Measurements from ENCODE around the gene ADTRP. TPM values are rescaled to one million over a fixed set of nuclear protein-coding genes. Genes with fewer than 3 reads are reported as not detected.

Gene ADTRP
- total and polyA plus RNA-seq, 2 of the 13 experiments (the other 11 are each of a cell fraction or from before 2014, with no cell fraction given): not detected

DNA sequence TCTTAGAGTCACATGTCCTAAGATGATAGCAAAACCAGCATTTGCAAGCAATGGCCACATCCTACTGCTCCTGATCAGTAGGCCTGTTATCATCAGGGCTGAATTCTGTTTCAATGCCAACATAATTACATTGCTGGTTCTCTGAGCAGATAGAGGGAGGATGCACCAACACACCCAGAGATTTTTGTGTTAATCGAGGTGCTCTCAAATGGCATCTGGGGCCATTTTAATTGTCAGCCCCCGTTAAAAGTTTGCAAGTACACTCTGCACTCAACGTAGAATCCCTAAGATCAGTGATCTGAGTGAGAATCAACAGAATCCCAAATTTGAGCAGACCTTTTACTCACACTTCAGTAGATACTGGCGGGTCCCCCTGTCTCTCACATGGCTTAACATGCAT is 24.8 kb downstream of the ADTRP start:
- Histone ChIP-seq H3K36me3 (replicated peaks in 1 of 2; ENCODE audit: control insufficient read depth in 1 of 2, insufficient read depth in 2 of 2, low read length in 2 of 2) (no peaks in the 10 kb centered on the region), H3K9me3 (ENCODE audit: low read length) (no peaks in the 10 kb centered on the region), H3K27me3 (ENCODE audit: control insufficient read depth in 1 of 2, insufficient read depth in 2 of 2, low read length in 2 of 2) (0 out of 5 replicates have a peak, but pooled peaks cover 0 to 5% of the 10 kb centered on the region in 2 experiments), H3K4me2 (ENCODE audit: low read depth, low read length) (no peak overlapping the region), H3K4me3 (replicated peaks in 1 of 3; ENCODE audit: insufficient read depth in 1 of 3, low read depth in 2 of 3, low read length in 3 of 3) (no peak overlapping the region), H3K4me1 (ENCODE audit: insufficient read depth, low read length) (no peaks in the 10 kb centered on the region), H4K20me1 (ENCODE audit: insufficient read depth, low read length) (no peaks in the 10 kb centered on the region), H2AFZ (ENCODE audit: low read length) (no peak overlapping the region), H3K9ac (ENCODE audit: insufficient read depth, low read depth, low read length) (no peak overlapping the region), H3K27ac (ENCODE audit: extremely low read length, insufficient read depth, low read length) (no peak overlapping the region), H3K79me2 (ENCODE audit: insufficient read depth, low read length) (no peaks in the 10 kb centered on the region)
- no peak for FAIRE-seq
- in situ Hi-C loops (cut with HindIII; ENCODE audit: extremely low pct_ligation_motif_present, low pct_unique_long_range_greater_than_20kb): no loop called here
- BruUV-seq (replicated peaks): no TSS peak
- no peak for DNase-seq (ENCODE audit: low spot score)
- POLR2A ChIA-PET: no interaction called here
- CTCF ChIA-PET (ENCODE audit: low intra/inter-chr PET ratio, low total read pairs): no interaction called here
- WGBS (ENCODE audit: low lambda C conversion rate): 9% methylated on average over 4 of the region's 4 CpGs
- ATAC-seq: no peak
- intact Hi-C loops (cut with micrococcal nuclease; ENCODE audit: unreplicated experiment): no loop called here
- TF ChIP-seq ZNF660 (CRISPR knock-in tag; IDR thresholded peaks at IDR 0.05; ENCODE audit: borderline replicate concordance, low read depth): no peak
- no peak for TF ChIP-seq TP53 (CRISPR knock-in tag; conservative IDR thresholded peaks at IDR 0.05)
- TF ChIP-seq, protein P1, sequence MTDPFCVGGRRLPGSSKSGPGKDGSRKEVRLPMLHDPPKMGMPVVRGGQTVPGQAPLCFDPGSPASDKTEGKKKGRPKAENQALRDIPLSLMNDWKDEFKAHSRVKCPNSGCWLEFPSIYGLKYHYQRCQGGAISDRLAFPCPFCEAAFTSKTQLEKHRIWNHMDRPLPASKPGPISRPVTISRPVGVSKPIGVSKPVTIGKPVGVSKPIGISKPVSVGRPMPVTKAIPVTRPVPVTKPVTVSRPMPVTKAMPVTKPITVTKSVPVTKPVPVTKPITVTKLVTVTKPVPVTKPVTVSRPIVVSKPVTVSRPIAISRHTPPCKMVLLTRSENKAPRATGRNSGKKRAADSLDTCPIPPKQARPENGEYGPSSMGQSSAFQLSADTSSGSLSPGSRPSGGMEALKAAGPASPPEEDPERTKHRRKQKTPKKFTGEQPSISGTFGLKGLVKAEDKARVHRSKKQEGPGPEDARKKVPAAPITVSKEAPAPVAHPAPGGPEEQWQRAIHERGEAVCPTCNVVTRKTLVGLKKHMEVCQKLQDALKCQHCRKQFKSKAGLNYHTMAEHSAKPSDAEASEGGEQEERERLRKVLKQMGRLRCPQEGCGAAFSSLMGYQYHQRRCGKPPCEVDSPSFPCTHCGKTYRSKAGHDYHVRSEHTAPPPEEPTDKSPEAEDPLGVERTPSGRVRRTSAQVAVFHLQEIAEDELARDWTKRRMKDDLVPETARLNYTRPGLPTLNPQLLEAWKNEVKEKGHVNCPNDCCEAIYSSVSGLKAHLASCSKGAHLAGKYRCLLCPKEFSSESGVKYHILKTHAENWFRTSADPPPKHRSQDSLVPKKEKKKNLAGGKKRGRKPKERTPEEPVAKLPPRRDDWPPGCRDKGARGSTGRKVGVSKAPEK (CRISPR knock-in tag; IDR thresholded peaks at IDR 0.05; ENCODE audit: borderline replicate concordance): no peak
- no peak for TF ChIP-seq PLRG1 (conservative IDR thresholded peaks at IDR 0.05)
- TF ChIP-seq KLF13 (CRISPR knock-in tag; IDR thresholded peaks at IDR 0.05): no peak
- no peak for TF ChIP-seq TBP (CRISPR knock-in tag; IDR thresholded peaks at IDR 0.05)
- TF ChIP-seq ARID2 (CRISPR knock-in tag; IDR thresholded peaks at IDR 0.05; ENCODE audit: borderline replicate concordance): no peak
- TF ChIP-seq ZNF317 (CRISPR knock-in tag; IDR thresholded peaks at IDR 0.05): no peak
- TF ChIP-seq, protein P2, sequence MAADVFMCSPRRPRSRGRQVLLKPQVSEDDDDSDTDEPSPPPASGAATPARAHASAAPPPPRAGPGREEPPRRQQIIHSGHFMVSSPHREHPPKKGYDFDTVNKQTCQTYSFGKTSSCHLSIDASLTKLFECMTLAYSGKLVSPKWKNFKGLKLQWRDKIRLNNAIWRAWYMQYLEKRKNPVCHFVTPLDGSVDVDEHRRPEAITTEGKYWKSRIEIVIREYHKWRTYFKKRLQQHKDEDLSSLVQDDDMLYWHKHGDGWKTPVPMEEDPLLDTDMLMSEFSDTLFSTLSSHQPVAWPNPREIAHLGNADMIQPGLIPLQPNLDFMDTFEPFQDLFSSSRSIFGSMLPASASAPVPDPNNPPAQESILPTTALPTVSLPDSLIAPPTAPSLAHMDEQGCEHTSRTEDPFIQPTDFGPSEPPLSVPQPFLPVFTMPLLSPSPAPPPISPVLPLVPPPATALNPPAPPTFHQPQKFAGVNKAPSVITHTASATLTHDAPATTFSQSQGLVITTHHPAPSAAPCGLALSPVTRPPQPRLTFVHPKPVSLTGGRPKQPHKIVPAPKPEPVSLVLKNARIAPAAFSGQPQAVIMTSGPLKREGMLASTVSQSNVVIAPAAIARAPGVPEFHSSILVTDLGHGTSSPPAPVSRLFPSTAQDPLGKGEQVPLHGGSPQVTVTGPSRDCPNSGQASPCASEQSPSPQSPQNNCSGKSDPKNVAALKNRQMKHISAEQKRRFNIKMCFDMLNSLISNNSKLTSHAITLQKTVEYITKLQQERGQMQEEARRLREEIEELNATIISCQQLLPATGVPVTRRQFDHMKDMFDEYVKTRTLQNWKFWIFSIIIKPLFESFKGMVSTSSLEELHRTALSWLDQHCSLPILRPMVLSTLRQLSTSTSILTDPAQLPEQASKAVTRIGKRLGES (CRISPR knock-in tag; IDR thresholded peaks at IDR 0.05; ENCODE audit: borderline replicate concordance): no peak
- TF ChIP-seq, protein P3, sequence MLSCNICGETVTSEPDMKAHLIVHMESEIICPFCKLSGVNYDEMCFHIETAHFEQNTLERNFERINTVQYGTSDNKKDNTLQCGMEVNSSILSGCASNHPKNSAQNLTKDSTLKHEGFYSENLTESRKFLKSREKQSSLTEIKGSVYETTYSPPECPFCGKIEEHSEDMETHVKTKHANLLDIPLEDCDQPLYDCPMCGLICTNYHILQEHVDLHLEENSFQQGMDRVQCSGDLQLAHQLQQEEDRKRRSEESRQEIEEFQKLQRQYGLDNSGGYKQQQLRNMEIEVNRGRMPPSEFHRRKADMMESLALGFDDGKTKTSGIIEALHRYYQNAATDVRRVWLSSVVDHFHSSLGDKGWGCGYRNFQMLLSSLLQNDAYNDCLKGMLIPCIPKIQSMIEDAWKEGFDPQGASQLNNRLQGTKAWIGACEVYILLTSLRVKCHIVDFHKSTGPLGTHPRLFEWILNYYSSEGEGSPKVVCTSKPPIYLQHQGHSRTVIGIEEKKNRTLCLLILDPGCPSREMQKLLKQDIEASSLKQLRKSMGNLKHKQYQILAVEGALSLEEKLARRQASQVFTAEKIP (CRISPR knock-in tag; IDR thresholded peaks at IDR 0.05; ENCODE audit: borderline replicate concordance): no peak
- no peak for TF ChIP-seq NONO (IDR thresholded peaks at IDR 0.05)
- TF ChIP-seq NONO (CRISPR knock-in tag; conservative IDR thresholded peaks at IDR 0.05): no peak
- TF ChIP-seq ZNF850 (CRISPR knock-in tag; conservative IDR thresholded peaks at IDR 0.05): no peak
- no peak for TF ChIP-seq ESRRA (CRISPR knock-in tag; IDR thresholded peaks at IDR 0.05; ENCODE audit: low read depth)
- TF ChIP-seq ZNF839 (CRISPR knock-in tag; IDR thresholded peaks at IDR 0.05; ENCODE audit: borderline replicate concordance): no peak
- TF ChIP-seq RFX5 (IDR thresholded peaks at IDR 0.05; ENCODE audit: low read depth, low read length): no peak
- no peak for TF ChIP-seq ZNF782 (CRISPR knock-in tag; IDR thresholded peaks at IDR 0.05; ENCODE audit: borderline replicate concordance)
- TF ChIP-seq ZNF121 (CRISPR knock-in tag; IDR thresholded peaks at IDR 0.05): no peak
- TF ChIP-seq ZNF20 (CRISPR knock-in tag; IDR thresholded peaks at IDR 0.05): no peak
- TF ChIP-seq ZNF598 (CRISPR knock-in tag; IDR thresholded peaks at IDR 0.05; ENCODE audit: borderline replicate concordance): no peak

Measured in HepG2 (cell line).